GM13977 (cell line): ENCODE data around the gene CTBP2.

Experiments used
- DNase-seq: peaks from one replicate; pipeline ENCODE4 v3.0.0; 2012; ENCODE audit warnings: low spot score
- CTCF ChIP-seq: IDR thresholded peaks from 2 replicates; pipeline ENCODE4 v1.5.1; 2012; ENCODE audit warnings: mild to moderate bottlenecking, control low read depth; ENCODE audit not compliant: insufficient read depth; ENCODE audit errors: extremely low read depth, missing control alignments
- in situ Hi-C: fragments of 300-500 bp; cut with MboI; formaldehyde crosslinking; loops from one replicate; pipeline ENCODE4 v1.12.0; 2022; ENCODE audit warnings: low sequenced_read_pairs, low pct_unique_long_range_greater_than_20kb, mixed read lengths, inconsistent platforms; ENCODE audit not compliant: unreplicated experiment

CTBP2 gene

GRCh38 chr10:125132344-125132743, 28.0 kb downstream of the CTBP2 start:
- DNase-seq: no peak
- in situ Hi-C loops: no loop called here
- no peak for TF ChIP-seq CTCF

- in situ Hi-C loops: no loop called here
Measured at GRCh38 chr10:125130916-125131315, 29.4 kb downstream of the CTBP2 start.

GRCh38 chr10:125130260-125130659, 30.1 kb downstream of the CTBP2 start:
- TF ChIP-seq CTCF: no peak
- in situ Hi-C loops: no loop called here
- no peak for DNase-seq

More at GRCh38 chr10:125130916-125131315, 29.4 kb downstream of the CTBP2 start:
- no peak for TF ChIP-seq CTCF
- no peak for DNase-seq

- DNase-seq: no peak
- in situ Hi-C loops: no loop called here
Measured at GRCh38 chr10:125129076-125129458, 31.3 kb downstream of the CTBP2 start.

GRCh38 chr10:125128397-125129075, 31.8 kb downstream of the CTBP2 start:
- in situ Hi-C loops: no loop called here
- TF ChIP-seq CTCF: no peak
- no peak for DNase-seq

More at GRCh38 chr10:125129076-125129458, 31.3 kb downstream of the CTBP2 start:
- TF ChIP-seq CTCF: no peak

GRCh38 chr10:125127986-125128385, 32.4 kb downstream of the CTBP2 start:
- in situ Hi-C loops: no loop called here
- no peak for DNase-seq
- TF ChIP-seq CTCF: no peak
